ENCODE results near the gene KLRB1.

DNA sequence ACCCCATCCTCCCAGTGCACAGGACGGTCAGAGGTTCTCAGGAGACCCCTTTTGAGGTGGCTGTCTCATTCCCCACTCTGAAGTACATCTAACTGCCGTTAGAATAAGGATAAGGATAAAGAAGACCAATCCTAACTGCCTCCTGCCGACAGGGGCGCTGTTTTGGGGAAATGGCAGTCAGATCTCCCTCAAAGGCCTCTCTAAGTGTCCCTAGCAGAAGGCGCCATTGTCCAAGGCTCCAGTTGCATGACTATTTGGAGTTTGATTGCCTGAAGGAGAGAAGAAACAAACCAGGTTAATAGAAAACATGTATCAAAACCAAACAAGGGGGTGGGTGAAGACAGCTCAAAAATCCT, 29.1 kb upstream of the KLRB1 start:
- TF ChIP-seq POLR2A (IDR thresholded peaks at IDR 0.05; ENCODE audit: low read length) (no peak), GATA1 (IDR thresholded peaks at IDR 0.05; ENCODE audit: low read depth, low read length) (no peak)
